ENCODE data around the gene INPP5E. TPM values are rescaled to one million over a fixed set of nuclear protein-coding genes. Genes with fewer than 3 reads are reported as not detected.

The INPP5E gene
- polyA plus RNA-seq, 2 of the 4 experiments (the other 2 are of a cell fraction): 5.2 to 11.2 TPM

DNA sequence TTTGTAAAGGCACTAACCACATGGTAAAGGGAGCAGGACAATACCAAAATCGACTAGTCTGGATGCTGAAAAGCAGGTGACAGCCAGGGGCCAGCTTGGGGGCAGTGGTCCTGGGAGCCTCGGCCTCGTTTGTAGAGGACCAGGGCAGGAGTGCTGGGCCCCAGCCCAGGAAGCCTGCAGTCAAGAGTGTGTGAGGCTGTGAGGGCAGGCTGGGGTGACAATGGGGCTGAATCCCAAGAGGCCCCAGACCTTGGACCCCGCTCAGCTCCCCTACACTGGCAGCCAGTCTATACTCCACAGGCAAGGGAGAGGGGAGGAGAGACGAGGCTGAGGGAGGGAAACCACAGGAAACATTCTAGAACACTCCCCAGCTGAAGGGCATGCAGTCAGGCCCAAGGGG lies 2.6 kb upstream of the INPP5E start:
- CTCF ChIA-PET: interaction anchor here (0.6 to 2.0 kb wide), 13 partner anchors 11 to 189 kb away, joined by 3 to 9 read pairs (median 4); no protein-coding TSS in a partner anchor
- POLR2A ChIA-PET: no interaction called here
- 87% methylated on average over 5 of the region's 5 CpGs for WGBS (ENCODE audit: missing lambda C conversion rate)
- TF ChIP-seq, protein P1, sequence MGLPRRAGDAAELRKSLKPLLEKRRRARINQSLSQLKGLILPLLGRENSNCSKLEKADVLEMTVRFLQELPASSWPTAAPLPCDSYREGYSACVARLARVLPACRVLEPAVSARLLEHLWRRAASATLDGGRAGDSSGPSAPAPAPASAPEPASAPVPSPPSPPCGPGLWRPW (IDR thresholded peaks at IDR 0.05): no peak
- FAIRE-seq: no peak
- H3K4me1 ChIP-seq: peaks cover 14% of the 10 kb centered on the region
- no peak overlapping the region for H3K27ac ChIP-seq
- ATAC-seq: no peak
- no peak overlapping the region for H3K4me3 ChIP-seq
- H3K4me2 ChIP-seq: no peak overlapping the region
- H3K9me3 ChIP-seq: no peaks in the 10 kb centered on the region
- DNase-seq (ENCODE audit: low read depth in 1 of 2, low spot score in 1 of 2): no peak

DNA sequence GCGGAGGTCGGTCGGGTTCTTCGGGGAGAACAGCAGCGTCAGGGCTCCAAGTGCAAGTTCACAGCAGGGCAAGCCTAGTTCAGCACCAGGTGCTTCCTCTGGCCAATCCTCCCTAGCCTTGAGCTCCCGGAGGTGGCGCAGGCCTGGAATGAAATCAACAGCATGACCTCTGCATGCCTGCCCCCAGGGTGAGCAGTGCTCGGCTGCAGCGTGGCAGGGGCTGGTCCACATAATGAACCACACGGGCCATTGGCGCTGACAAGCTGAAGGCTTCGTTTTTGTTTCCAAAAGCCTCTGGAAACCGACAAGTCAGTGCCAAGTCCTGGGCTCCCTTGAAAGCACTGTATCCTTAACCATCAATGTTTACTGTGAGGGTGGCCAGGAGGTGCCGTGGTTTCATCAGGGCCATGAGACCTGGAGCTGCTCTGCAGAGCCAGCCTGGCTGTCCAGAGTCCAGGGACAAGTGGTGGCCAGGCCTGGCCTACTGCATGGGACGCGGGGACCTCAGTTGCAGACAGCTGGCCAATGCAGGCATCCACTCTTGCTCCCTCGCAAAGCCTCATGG lies 2.1 kb upstream of the INPP5E start:
- no peak overlapping the region for H3K27ac ChIP-seq
- H3K4me3 ChIP-seq: no peak overlapping the region
- 85% methylated on average over 17 of the region's 17 CpGs for WGBS (ENCODE audit: missing lambda C conversion rate)
- FAIRE-seq: no peak
- DNase-seq (ENCODE audit: low read depth in 1 of 2, low spot score in 1 of 2): no peak
- ATAC-seq: no peak
- peaks cover 17% of the 10 kb centered on the region for H3K4me1 ChIP-seq
- ChIA-PET POLR2A (no interaction called here), CTCF (interaction anchor here (1.3 to 4.2 kb wide), 9 partner anchors 12 to 96 kb away, joined by 3 to 30 read pairs (median 4); no protein-coding TSS in a partner anchor)
- TF ChIP-seq EHF (CRISPR knock-in tag; IDR thresholded peaks at IDR 0.05) (no peak), NPAS2 (CRISPR knock-in tag; IDR thresholded peaks at IDR 0.05; ENCODE audit: borderline replicate concordance) (no peak)
- no peak overlapping the region for H3K4me2 ChIP-seq
- no peaks in the 10 kb centered on the region for H3K9me3 ChIP-seq

DNA sequence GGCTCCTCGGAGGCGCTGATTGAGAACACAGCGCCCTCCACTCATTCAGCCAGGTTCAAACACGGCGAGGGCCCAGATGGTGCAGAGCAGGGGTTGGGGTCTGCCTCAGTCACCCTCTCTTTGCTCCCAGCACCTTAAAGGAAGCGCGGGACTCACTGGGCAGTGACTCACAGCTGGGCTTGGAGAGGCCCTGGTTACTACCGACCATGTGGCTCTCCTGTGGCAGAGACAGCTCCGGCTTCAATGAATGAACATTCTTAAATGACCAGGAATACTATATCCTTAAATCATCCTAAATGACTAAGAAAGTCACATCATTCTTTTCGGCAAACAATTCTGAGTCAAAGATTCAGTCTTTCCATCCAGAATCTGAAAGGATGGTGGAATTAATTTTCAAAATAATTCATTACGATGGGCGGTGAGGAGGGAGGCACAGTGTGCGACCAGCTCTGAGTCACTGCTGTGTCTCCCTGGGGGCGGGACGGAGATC lies 1.6 kb upstream of the INPP5E start:
- Histone ChIP-seq H3K27ac (no peak overlapping the region), H3K4me3 (no peak overlapping the region), H3K4me2 (no peak overlapping the region), H3K9me3 (no peaks in the 10 kb centered on the region), H3K4me1 (peaks cover 17% of the 10 kb centered on the region)
- 89% methylated on average over 15 of the region's 15 CpGs for WGBS (ENCODE audit: missing lambda C conversion rate)
- POLR2A ChIA-PET: no interaction called here
- ATAC-seq (no peak), FAIRE-seq (no peak), DNase-seq (ENCODE audit: low read depth in 1 of 2, low spot score in 1 of 2) (no peak)
- no peak for TF ChIP-seq ESRRA (IDR thresholded peaks at IDR 0.05; ENCODE audit: borderline replicate concordance, low read length)
- no peak for TF ChIP-seq ZSCAN20 (CRISPR knock-in tag; IDR thresholded peaks at IDR 0.05)
- no peak for TF ChIP-seq CEBPB (IDR thresholded peaks at IDR 0.05)
- TF ChIP-seq, protein P2, sequence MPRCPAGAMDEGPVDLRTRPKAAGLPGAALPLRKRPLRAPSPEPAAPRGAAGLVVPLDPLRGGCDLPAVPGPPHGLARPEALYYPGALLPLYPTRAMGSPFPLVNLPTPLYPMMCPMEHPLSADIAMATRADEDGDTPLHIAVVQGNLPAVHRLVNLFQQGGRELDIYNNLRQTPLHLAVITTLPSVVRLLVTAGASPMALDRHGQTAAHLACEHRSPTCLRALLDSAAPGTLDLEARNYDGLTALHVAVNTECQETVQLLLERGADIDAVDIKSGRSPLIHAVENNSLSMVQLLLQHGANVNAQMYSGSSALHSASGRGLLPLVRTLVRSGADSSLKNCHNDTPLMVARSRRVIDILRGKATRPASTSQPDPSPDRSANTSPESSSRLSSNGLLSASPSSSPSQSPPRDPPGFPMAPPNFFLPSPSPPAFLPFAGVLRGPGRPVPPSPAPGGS (IDR thresholded peaks at IDR 0.05): no peak
- TF ChIP-seq HOXB13 (CRISPR knock-in tag; IDR thresholded peaks at IDR 0.05; ENCODE audit: low read depth): no peak
- no peak for TF ChIP-seq HOXA7 (CRISPR knock-in tag; IDR thresholded peaks at IDR 0.05)
- TF ChIP-seq, protein P3, sequence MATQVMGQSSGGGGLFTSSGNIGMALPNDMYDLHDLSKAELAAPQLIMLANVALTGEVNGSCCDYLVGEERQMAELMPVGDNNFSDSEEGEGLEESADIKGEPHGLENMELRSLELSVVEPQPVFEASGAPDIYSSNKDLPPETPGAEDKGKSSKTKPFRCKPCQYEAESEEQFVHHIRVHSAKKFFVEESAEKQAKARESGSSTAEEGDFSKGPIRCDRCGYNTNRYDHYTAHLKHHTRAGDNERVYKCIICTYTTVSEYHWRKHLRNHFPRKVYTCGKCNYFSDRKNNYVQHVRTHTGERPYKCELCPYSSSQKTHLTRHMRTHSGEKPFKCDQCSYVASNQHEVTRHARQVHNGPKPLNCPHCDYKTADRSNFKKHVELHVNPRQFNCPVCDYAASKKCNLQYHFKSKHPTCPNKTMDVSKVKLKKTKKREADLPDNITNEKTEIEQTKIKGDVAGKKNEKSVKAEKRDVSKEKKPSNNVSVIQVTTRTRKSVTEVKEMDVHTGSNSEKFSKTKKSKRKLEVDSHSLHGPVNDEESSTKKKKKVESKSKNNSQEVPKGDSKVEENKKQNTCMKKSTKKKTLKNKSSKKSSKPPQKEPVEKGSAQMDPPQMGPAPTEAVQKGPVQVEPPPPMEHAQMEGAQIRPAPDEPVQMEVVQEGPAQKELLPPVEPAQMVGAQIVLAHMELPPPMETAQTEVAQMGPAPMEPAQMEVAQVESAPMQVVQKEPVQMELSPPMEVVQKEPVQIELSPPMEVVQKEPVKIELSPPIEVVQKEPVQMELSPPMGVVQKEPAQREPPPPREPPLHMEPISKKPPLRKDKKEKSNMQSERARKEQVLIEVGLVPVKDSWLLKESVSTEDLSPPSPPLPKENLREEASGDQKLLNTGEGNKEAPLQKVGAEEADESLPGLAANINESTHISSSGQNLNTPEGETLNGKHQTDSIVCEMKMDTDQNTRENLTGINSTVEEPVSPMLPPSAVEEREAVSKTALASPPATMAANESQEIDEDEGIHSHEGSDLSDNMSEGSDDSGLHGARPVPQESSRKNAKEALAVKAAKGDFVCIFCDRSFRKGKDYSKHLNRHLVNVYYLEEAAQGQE (IDR thresholded peaks at IDR 0.05): no peak
- TF ChIP-seq NPAS2 (CRISPR knock-in tag; IDR thresholded peaks at IDR 0.05; ENCODE audit: borderline replicate concordance): no peak
- no peak for TF ChIP-seq KDM1A (IDR thresholded peaks at IDR 0.05; ENCODE audit: low read depth)
- TF ChIP-seq JUN (IDR thresholded peaks at IDR 0.05): no peak
- TF ChIP-seq, protein P4, sequence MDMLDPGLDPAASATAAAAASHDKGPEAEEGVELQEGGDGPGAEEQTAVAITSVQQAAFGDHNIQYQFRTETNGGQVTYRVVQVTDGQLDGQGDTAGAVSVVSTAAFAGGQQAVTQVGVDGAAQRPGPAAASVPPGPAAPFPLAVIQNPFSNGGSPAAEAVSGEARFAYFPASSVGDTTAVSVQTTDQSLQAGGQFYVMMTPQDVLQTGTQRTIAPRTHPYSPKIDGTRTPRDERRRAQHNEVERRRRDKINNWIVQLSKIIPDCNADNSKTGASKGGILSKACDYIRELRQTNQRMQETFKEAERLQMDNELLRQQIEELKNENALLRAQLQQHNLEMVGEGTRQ (IDR thresholded peaks at IDR 0.05): no peak
- TF ChIP-seq MYC (IDR thresholded peaks at IDR 0.05; ENCODE audit: borderline replicate concordance, low read length): no peak
- TF ChIP-seq RAD21 (conservative IDR thresholded peaks at IDR 0.05 in 1 of 2, IDR thresholded peaks at IDR 0.05 in 1 of 2): no peak
- TF ChIP-seq BHLHE40 (IDR thresholded peaks at IDR 0.05; ENCODE audit: low read depth, low read length): no peak
- no peak for TF ChIP-seq POLR2A (IDR thresholded peaks at IDR 0.05; ENCODE audit: low read length)
- no peak for TF ChIP-seq TP53 (CRISPR knock-in tag; IDR thresholded peaks at IDR 0.05)
- CTCF ChIA-PET: interaction anchor here (1.1 to 4.2 kb wide), 9 partner anchors 8 to 95 kb away, joined by 4 to 30 read pairs (median 6); no protein-coding TSS in a partner anchor
